Measurements from ENCODE around the gene COQ10B.

DNA sequence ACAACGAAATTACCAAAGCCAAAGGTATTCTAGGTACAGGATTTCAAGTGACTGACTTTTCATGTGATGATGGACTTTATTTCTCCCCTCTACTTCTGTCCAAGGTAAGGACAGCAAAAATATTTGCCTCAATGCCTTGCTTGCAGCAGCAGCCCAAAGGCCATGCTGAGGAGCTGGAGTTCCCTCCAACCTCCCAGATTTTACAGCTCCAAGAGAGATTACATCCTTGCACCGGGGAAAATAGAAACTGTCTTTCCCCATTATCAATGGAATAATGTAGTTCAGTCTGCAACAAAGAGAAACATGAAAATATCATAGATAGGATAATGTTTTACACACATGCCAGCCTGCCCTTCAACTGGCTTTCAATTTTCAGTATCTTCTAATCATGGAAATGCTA lies 32.8 kb downstream of the COQ10B start:
- TF ChIP-seq, protein P1, sequence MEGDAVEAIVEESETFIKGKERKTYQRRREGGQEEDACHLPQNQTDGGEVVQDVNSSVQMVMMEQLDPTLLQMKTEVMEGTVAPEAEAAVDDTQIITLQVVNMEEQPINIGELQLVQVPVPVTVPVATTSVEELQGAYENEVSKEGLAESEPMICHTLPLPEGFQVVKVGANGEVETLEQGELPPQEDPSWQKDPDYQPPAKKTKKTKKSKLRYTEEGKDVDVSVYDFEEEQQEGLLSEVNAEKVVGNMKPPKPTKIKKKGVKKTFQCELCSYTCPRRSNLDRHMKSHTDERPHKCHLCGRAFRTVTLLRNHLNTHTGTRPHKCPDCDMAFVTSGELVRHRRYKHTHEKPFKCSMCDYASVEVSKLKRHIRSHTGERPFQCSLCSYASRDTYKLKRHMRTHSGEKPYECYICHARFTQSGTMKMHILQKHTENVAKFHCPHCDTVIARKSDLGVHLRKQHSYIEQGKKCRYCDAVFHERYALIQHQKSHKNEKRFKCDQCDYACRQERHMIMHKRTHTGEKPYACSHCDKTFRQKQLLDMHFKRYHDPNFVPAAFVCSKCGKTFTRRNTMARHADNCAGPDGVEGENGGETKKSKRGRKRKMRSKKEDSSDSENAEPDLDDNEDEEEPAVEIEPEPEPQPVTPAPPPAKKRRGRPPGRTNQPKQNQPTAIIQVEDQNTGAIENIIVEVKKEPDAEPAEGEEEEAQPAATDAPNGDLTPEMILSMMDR (IDR thresholded peaks at IDR 0.05), result no peak
- TF ChIP-seq POLR2A (IDR thresholded peaks at IDR 0.05), result no peak
